Measurements from ENCODE around the gene NOS2. TPM values are rescaled to one million over a fixed set of nuclear protein-coding genes. Genes with fewer than 3 reads are reported as not detected.

NOS2 gene
- total RNA-seq, 4 donors from 2014 or later: 0.18 to 0.97 (median 0.38) TPM; not detected in 1

DNA sequence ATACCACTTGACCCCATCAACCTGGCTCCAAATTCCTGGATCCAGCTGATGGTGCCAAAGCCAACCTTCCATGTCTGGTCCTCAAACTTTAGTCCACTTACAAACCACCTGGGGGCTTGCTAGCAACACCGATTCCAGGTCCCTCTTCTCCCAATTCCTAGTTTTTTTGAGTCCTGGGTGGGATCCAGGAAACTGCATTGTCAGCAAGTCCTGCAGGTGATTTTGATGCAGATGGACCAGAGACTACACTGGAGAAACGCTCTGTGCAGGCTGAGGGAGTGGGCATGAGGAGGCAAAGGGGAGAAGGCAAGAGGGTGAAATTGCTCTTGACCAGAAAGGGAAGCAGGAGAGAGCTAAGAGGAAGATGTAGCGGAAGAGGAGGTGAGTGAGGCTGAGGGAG, 21.0 kb upstream of the NOS2 start:
- Histone ChIP-seq H3K9me3 (no peaks in the 10 kb centered on the region), H3K27ac (no peak overlapping the region), H3K36me3 (no peaks in the 10 kb centered on the region), H3K4me1 (no peaks in the 10 kb centered on the region), H3K4me3 (no peak overlapping the region), H3K27me3 (no peaks in the 10 kb centered on the region)
- no peak for DNase-seq (ENCODE audit: low spot score in 2 of 2)
- 97% methylated on average over 3 of the region's 3 CpGs for WGBS
- TF ChIP-seq POLR2A (IDR thresholded peaks at IDR 0.05): no peak
- TF ChIP-seq POLR2AphosphoS5 (IDR thresholded peaks at IDR 0.05): no peak
- TF ChIP-seq, protein P1, sequence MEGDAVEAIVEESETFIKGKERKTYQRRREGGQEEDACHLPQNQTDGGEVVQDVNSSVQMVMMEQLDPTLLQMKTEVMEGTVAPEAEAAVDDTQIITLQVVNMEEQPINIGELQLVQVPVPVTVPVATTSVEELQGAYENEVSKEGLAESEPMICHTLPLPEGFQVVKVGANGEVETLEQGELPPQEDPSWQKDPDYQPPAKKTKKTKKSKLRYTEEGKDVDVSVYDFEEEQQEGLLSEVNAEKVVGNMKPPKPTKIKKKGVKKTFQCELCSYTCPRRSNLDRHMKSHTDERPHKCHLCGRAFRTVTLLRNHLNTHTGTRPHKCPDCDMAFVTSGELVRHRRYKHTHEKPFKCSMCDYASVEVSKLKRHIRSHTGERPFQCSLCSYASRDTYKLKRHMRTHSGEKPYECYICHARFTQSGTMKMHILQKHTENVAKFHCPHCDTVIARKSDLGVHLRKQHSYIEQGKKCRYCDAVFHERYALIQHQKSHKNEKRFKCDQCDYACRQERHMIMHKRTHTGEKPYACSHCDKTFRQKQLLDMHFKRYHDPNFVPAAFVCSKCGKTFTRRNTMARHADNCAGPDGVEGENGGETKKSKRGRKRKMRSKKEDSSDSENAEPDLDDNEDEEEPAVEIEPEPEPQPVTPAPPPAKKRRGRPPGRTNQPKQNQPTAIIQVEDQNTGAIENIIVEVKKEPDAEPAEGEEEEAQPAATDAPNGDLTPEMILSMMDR (IDR thresholded peaks at IDR 0.05): no peak
- no peak for TF ChIP-seq EP300 (IDR thresholded peaks at IDR 0.05)

- no peak for DNase-seq (ENCODE audit: low spot score in 2 of 2)
- no peaks in the 10 kb centered on the region for H3K36me3 ChIP-seq
- H3K27ac ChIP-seq: no peak overlapping the region
- no peaks in the 10 kb centered on the region for H3K4me1 ChIP-seq
- H3K4me3 ChIP-seq: no peak overlapping the region
- H3K9me3 ChIP-seq: no peaks in the 10 kb centered on the region
- H3K27me3 ChIP-seq: no peaks in the 10 kb centered on the region
- 75% methylated on average over 1 of the region's 1 CpG for WGBS
- TF ChIP-seq EP300 (IDR thresholded peaks at IDR 0.05) (no peak), POLR2A (IDR thresholded peaks at IDR 0.05) (no peak), POLR2AphosphoS5 (IDR thresholded peaks at IDR 0.05) (no peak)
- TF ChIP-seq, protein P1 (IDR thresholded peaks at IDR 0.05): no peak
Observed at GRCh38 chr17:27819145-27819544, 18.8 kb upstream of the NOS2 start.

- Histone ChIP-seq H3K4me3 (no peak overlapping the region), H3K36me3 (no peaks in the 10 kb centered on the region), H3K4me1 (no peaks in the 10 kb centered on the region), H3K9me3 (no peaks in the 10 kb centered on the region), H3K27me3 (no peaks in the 10 kb centered on the region), H3K27ac (no peak overlapping the region)
- DNase-seq (ENCODE audit: low spot score in 2 of 2): no peak
- 39% methylated on average over 7 of the region's 7 CpGs for WGBS
- TF ChIP-seq EP300 (IDR thresholded peaks at IDR 0.05) (no peak), POLR2AphosphoS5 (IDR thresholded peaks at IDR 0.05) (no peak), POLR2A (IDR thresholded peaks at IDR 0.05) (no peak)
- TF ChIP-seq, protein P1 (IDR thresholded peaks at IDR 0.05): no peak
Observed at GRCh38 chr17:27818401-27819105, 18.2 kb upstream of the NOS2 start.

DNA sequence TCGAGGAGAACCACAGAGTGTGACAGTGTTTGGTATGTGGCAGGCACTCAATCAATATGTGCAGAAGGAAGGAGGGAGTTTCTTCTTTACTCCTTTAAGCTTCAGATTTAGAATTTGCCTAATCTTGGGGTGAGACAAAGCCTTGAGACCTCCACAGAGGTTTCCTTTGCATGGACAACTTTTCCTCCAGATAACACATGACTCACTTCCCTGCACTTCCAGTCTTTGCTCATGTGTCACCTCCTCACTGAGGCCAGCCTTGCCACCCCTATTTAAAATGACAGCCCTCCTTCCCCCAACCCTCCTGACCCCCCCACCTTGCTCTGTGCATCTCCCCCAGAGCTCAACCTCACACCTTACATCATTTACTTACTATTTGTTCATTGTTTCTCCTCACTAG, 17.4 kb upstream of the NOS2 start:
- DNase-seq (ENCODE audit: low spot score in 2 of 2): no peak
- H3K4me1 ChIP-seq: no peaks in the 10 kb centered on the region
- WGBS: 46% methylated on average over 1 of the region's 1 CpG
- H3K27ac ChIP-seq: no peak overlapping the region
- no peaks in the 10 kb centered on the region for H3K36me3 ChIP-seq
- TF ChIP-seq EP300 (IDR thresholded peaks at IDR 0.05): no peak
- no peak for TF ChIP-seq POLR2AphosphoS5 (IDR thresholded peaks at IDR 0.05)
- TF ChIP-seq POLR2A (IDR thresholded peaks at IDR 0.05): no peak
- TF ChIP-seq, protein P1 (IDR thresholded peaks at IDR 0.05): no peak
- no peak overlapping the region for H3K4me3 ChIP-seq
- no peaks in the 10 kb centered on the region for H3K27me3 ChIP-seq
- no peaks in the 10 kb centered on the region for H3K9me3 ChIP-seq

DNA sequence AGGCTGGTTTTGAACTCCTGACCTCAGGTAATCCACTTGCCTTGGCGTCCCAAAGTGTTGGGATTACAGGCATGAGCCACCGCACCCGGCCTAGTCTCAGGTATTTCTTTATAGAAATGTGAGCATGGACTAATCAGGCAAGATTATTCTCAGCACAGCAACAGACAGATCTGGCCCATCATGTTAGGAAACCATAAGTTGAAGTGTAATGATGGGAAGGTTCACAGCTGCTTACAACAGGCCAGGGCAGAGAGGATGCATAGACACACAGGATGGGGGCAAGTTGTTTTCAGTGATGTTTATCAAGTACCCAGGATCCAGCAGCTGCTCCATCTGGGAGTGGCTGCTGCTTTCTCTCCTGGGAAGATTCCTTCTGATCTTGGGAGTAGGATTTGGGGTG, 16.6 kb upstream of the NOS2 start:
- no peak for DNase-seq (ENCODE audit: low spot score in 2 of 2)
- Histone ChIP-seq H3K36me3 (no peaks in the 10 kb centered on the region), H3K9me3 (no peaks in the 10 kb centered on the region), H3K4me1 (no peaks in the 10 kb centered on the region), H3K27me3 (no peaks in the 10 kb centered on the region), H3K27ac (no peak overlapping the region), H3K4me3 (no peak overlapping the region)
- TF ChIP-seq POLR2A (IDR thresholded peaks at IDR 0.05) (no peak), EP300 (IDR thresholded peaks at IDR 0.05) (no peak), POLR2AphosphoS5 (IDR thresholded peaks at IDR 0.05) (no peak)
- TF ChIP-seq, protein P1 (IDR thresholded peaks at IDR 0.05): no peak
- 98% methylated on average over 3 of the region's 3 CpGs for WGBS
